Heart left ventricle (tissue), 13 donors: ENCODE data around the gene NDUFAF8.

Experiments
- CTCF ChIP-seq, 12 donors: fragments of 200-600 bp; sonication (generic) in 4 of 12; IDR thresholded peaks; one replicate each; pipeline versions ENCODE4 v1.5.0 to v1.8.0; 2018 to 2022; ENCODE audit warnings: antibody characterized with exemption in 12 of 12, mild to moderate bottlenecking in 5 of 12
- POLR2A ChIP-seq, 2 donors: fragments of 450-650 bp; IDR thresholded peaks; one replicate each; pipeline ENCODE4 v1.6.1; 2017; ENCODE audit warnings: antibody characterized with exemption in 2 of 2, mild to moderate bottlenecking in 2 of 2, moderate library complexity in 2 of 2
- donor health status: ischemic (EF 13 %, LVEDD 7.1; RV severe dilation, severe dysfunction).
- donor health status: DM: no; HTN: yes; CAD: no.
- donor health status: DM: no; HTN: no; CAD: no.
- donor health status: ischemic (EF 25% LVEDD 6.9; RV normal size, moderate dysfunction).
- donor health status: ischemic (EF 25% LVEDD 5.7; RV mildly dilated, moderate dysfunction).
- donor health status: ischemic (EF 35%, LVEDD 5.7; RV mildly dilated, moderate dysfunction).
- donor health status: nonischemic (EF 11% LVEDD 7.7; RV severe dilation, severe dysfunction).
- donor health status: DM: yes; HTN: yes; CAD: no.
- donor health status: PGD.
- donor health status: ischemic (EF 29% LVEDD 5.4; RV normal size, mild dysfunction).
- donor health status: nonischemic (EF 23%, LVEDD 6.1; RV moderate dilation, normal function).

- no peak for TF ChIP-seq POLR2A (IDR thresholded peaks at IDR 0.05)
- no peak for TF ChIP-seq CTCF (IDR thresholded peaks at IDR 0.05)
Measured at GRCh38 chr17:81217491-81217890, 21.6 kb upstream of the NDUFAF8 start.
